ENCODE measurements around the gene PPIL4. TPM values are rescaled to one million over a fixed set of nuclear protein-coding genes. Genes with fewer than 3 reads are reported as not detected.

Gene PPIL4
- total and polyA plus RNA-seq, 2 donors (not counting 3 experiments of a cell fraction or from before 2014, with no cell fraction given), result 2.2 to 27.8 TPM

DNA sequence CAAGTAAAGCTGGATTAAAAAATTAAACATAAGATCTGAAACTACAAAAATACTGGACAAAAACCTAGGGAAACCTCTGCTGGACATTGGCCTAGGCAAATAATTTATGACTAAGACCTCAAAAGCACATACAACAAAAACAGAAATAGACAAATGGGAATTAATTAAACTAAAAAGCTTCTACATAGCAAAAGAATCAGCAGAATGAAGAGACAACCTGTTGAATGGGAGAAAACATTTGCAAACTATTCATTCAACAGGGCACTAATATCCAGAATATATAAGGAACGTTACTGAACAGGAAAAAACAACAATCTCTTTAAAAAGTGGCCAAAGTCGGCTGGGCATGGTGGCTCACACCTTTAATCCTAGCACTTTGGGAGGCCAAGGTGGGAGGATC, 13.5 kb upstream of the PPIL4 start:
- Histone ChIP-seq H4K20me1 (replicated peaks; ENCODE audit: control insufficient read depth, extremely low read depth, insufficient read depth, low read length) (no peaks in the 10 kb centered on the region), H3K4me2 (ENCODE audit: insufficient read depth, low read length) (no peak overlapping the region), H3K9me3 (replicated peaks; ENCODE audit: control insufficient read depth, insufficient read depth, low read length) (no peaks in the 10 kb centered on the region), H3K27me3 (ENCODE audit: control insufficient read depth in 2 of 2, insufficient read depth in 2 of 2, low read length in 2 of 2) (peaks cover 7 to 17% of the 10 kb centered on the region in 2 experiments), H3K4me3 (replicated peaks in 1 of 3; ENCODE audit: insufficient read depth in 1 of 3, low read depth in 1 of 3, low read length in 3 of 3) (no peak overlapping the region), H3K36me3 (ENCODE audit: control insufficient read depth in 2 of 2, extremely low read depth in 1 of 2, insufficient read depth in 2 of 2, low read length in 2 of 2) (no peaks in the 10 kb centered on the region), H2AFZ (ENCODE audit: low read depth, low read length) (no peak overlapping the region), H3K4me1 (ENCODE audit: control insufficient read depth, extremely low read depth, insufficient read depth, low read length) (peaks cover 12% of the 10 kb centered on the region), H3K9me1 (replicated peaks; ENCODE audit: control insufficient read depth, extremely low read depth, insufficient read depth, low read length) (no peaks in the 10 kb centered on the region), H3K79me2 (ENCODE audit: control insufficient read depth, insufficient read depth, low read length) (no peaks in the 10 kb centered on the region), H3K9ac (replicated peaks; ENCODE audit: extremely low read depth, insufficient read depth, low read length) (no peak overlapping the region), H3K27ac (ENCODE audit: insufficient read depth, low read depth, low read length) (no peak overlapping the region)
- no peak for FAIRE-seq
- ChIA-PET CTCF (interaction anchor here (5.8 kb wide), 1 partner anchor 13 kb away, joined by 35 read pairs; the partner anchor contains the start of gene PPIL4), POLR2A (no interaction called here)
- TF ChIP-seq EZH2 (IDR thresholded peaks at IDR 0.05; ENCODE audit: borderline replicate concordance, low read depth, low read length, severe bottlenecking) (no peak), POLR2A (IDR thresholded peaks at IDR 0.05; ENCODE audit: low read depth, low read length) (no peak), MYC (IDR thresholded peaks at IDR 0.05; ENCODE audit: low read depth, low read length) (no peak), GATA2 (IDR thresholded peaks at IDR 0.05; ENCODE audit: insufficient read depth, insufficient read length, low read depth, low read length) (no peak), JUN (IDR thresholded peaks at IDR 0.05; ENCODE audit: borderline replicate concordance, insufficient read depth, insufficient read length, low read depth) (no peak), POLR2AphosphoS5 (IDR thresholded peaks at IDR 0.05; ENCODE audit: insufficient read depth, low read depth, low read length) (no peak), FOS (IDR thresholded peaks at IDR 0.05; ENCODE audit: borderline replicate concordance, insufficient read depth, low read length) (no peak)
- TF ChIP-seq, protein P1, sequence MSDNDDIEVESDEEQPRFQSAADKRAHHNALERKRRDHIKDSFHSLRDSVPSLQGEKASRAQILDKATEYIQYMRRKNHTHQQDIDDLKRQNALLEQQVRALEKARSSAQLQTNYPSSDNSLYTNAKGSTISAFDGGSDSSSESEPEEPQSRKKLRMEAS (IDR thresholded peaks at IDR 0.05; ENCODE audit: insufficient read depth, insufficient read length), result no peak
- TF ChIP-seq, protein P2, sequence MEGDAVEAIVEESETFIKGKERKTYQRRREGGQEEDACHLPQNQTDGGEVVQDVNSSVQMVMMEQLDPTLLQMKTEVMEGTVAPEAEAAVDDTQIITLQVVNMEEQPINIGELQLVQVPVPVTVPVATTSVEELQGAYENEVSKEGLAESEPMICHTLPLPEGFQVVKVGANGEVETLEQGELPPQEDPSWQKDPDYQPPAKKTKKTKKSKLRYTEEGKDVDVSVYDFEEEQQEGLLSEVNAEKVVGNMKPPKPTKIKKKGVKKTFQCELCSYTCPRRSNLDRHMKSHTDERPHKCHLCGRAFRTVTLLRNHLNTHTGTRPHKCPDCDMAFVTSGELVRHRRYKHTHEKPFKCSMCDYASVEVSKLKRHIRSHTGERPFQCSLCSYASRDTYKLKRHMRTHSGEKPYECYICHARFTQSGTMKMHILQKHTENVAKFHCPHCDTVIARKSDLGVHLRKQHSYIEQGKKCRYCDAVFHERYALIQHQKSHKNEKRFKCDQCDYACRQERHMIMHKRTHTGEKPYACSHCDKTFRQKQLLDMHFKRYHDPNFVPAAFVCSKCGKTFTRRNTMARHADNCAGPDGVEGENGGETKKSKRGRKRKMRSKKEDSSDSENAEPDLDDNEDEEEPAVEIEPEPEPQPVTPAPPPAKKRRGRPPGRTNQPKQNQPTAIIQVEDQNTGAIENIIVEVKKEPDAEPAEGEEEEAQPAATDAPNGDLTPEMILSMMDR (IDR thresholded peaks at IDR 0.05; ENCODE audit: extremely low read depth in 1 of 2, insufficient read depth in 1 of 2, low read depth in 1 of 2, low read length in 2 of 2), result no peak
- DNase-seq (ENCODE audit: low read depth, low spot score), result no peak
- no TSS peak for BruUV-seq (replicated peaks)
- dilution Hi-C loops (cut with MboI; ENCODE audit: extremely low pct_ligation_motif_present, low sequenced_read_pairs), result no loop called here
- intact Hi-C loops (cut with micrococcal nuclease), result no loop called here
